Inflammatory macrophage treated with lipopolysaccharide for 1 hour (primary cell): ENCODE data around the gene SNX11.

ENCODE experiments used
- DNase-seq, 2 donors: peaks; one replicate each; pipeline ENCODE4 v3.0.0-alpha.2; 2020 to 2022

The SNX11 gene

GRCh38 chr17:48100591-48101011 is 7.0 kb upstream of the SNX11 start:
- DNase-seq = peak in 1 of 2 donors; percentile 5

DNA sequence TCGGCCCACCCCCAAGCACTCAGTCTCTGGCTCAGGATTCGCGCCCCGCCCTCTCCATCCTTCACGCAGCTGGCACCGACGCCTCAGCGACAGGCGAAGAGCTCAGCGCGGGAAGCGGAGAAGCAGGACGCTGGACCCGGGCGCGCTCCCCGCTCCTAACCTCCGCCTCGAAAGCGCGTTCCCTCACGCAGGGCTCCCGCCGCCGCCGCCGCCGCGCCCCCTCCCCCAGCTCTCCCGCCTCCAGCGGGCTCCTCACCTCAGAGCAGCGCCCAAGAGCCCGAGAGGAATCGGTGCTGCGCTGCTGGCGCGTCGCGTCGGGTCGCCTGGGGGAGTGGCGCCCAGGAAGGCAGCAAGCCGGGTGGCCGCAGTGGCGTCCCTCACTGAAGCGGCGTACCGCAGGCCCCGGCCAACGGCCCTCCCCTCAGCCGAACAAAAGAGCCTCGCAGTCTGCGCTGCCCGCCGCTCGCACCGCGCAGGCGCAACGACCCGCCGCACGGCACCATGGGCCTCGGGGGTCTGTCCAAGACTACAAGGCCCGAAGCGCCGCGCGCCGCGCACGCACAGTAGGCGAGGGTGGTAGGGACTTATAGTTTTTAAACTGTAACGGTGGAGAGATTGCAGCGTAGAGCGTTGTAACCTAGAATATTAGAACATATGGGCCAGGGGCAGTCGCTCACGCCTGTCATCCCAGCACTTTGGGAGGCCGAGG is 6.4 kb upstream of the SNX11 start, which contains the start of gene CBX1:
Gene CBX1 (minus strand): TSS at position 467 of the 709 bp plus-strand sequence. CDS start 24,474 bp downstream, outside the sequence.
- peak; percentile 83 to 90 for DNase-seq

DNA sequence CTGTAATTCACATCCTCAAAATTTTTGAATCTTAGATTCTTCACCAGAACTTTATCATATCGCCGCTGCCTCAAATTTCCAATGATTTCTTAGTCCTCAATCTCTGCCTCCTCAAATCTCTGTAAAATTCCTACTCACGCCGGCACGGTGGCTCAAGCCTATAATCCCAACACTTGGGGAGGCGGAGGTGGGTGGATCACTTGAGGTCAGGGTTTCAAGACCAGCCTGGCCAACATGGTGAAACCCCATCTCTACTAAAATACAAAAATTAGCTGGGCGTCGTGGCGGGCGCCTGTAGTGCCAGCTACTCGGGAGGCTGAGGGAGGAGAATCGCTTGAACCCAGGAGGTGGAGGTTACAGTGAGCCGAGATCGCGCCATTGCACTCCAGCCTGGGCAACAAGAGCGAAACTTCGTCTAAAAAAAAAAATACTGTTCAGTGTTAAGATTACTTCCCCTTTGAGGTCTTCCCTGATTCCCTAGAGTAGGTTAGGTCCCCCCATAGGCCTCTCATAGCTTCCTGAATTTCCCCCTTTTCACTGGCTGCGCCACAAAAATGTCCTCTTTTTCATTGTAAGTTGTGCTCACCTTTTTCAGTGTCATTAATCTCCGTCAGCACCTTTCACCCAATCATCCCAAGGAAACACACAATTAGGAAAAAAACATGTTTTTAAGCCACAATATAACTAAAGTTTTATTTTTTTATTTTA is 5.4 kb upstream of the SNX11 start:
- DNase-seq = peak; percentile 2 to 8

- DNase-seq = peak; percentile 21 to 66
Measured at GRCh38 chr17:48102798-48103715, 4.5 kb upstream of the SNX11 start.

GRCh38 chr17:48104440-48104839 is 3.1 kb upstream of the SNX11 start:
- DNase-seq = no peak

GRCh38 chr17:48106802-48107136 is 797 bp upstream of the SNX11 start:
- DNase-seq = no peak

- DNase-seq = peak; percentile 14 to 43
Measured at GRCh38 chr17:48110761-48111160, 3.2 kb downstream of the SNX11 start.

DNA sequence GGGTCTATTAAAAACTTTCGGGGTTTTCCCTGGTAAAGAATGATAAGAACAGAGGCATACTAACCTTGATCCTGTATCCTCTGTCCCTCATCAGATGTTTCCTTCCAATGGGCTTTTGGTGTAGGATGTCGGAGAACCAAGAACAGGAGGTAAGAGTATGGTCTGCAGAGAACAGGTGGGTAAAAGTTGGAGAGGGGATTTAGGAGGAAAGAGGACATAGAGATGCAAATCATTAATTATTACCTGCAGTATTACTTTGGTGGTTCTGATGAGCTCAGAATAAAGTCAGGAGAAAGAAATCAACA is 4.3 kb downstream of the SNX11 start:
- no peak for DNase-seq

DNA sequence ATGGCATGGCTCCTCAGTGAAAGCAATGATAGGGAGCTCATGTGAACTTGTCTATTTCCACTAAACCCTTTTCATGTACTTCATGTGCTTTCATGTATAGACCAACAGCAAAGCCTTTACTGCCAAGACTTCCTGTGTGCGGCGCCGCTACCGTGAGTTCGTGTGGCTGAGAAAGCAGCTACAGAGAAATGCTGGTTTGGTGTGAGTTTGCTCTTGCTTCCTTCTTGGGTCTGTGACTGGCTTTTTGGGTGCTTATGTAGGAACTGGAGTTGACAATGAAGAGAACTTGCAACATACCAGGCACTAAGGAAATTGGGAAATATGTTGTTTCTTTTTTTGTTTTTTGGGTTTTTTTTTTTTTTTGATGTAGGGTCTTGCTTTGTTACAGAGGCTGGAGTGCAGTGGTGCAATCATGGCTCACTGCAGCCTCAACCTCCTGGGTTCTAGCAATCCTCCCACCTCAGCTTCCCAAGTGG is 5.7 kb downstream of the SNX11 start:
- peak; percentile 78 to 84 for DNase-seq

DNA sequence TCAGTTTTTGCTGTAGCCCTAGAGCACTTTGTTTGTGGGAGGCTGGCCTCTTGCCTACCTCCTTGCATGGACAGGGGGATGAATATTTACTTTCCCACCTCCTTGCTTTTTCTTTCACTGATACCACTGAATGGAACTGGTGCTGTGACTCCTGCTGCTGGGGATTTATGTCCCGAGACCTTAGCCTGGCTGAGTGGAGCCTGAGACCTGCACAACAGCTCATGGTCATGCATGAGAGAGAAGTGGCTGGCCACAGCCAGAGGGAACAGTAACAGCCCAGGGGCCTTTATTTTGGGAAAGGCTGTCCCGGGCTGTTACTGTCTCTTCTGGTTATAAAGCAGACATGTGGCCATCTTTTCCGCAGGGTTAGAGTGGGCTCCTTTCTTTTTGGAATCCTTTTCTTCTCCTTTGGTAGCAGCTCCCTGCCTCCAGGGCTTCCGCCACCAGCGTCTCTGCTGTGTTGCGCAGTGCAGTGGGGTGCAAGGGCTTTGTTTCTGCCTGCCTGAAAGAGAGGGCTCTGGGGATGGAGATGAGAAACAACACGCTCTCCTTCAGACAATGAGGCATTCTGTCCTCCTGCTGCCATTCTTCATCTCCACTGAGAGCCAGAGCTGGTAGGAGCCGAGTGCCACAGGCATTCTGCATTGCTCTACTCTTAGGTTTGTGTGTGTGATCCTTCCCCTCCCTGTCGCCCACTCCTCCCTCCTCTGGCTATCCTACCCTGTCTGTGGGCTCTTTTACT is 14.5 kb downstream of the SNX11 start:
- DNase-seq = no peak

DNA sequence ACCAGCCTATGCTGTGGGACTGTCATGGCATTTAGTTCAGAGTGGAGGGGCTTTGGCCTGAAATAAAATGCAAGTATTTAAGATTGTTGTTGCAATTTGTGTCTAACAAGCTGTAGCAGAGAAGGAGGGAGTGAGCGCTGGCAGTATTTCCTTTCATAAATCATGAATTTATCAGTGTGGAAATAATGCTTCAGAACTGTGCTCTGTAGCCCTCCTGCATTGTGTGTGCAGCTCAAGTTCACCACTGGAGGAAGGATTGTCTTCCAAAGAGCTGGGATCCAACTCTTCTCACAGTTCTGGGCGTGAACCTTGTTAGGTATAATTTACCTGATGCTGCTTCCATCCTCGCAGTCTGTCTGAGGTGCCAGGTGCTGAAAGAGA is 15.1 kb downstream of the SNX11 start:
- no peak for DNase-seq

GRCh38 chr17:48123111-48123510 is 15.5 kb downstream of the SNX11 start:
- DNase-seq = no peak

DNA sequence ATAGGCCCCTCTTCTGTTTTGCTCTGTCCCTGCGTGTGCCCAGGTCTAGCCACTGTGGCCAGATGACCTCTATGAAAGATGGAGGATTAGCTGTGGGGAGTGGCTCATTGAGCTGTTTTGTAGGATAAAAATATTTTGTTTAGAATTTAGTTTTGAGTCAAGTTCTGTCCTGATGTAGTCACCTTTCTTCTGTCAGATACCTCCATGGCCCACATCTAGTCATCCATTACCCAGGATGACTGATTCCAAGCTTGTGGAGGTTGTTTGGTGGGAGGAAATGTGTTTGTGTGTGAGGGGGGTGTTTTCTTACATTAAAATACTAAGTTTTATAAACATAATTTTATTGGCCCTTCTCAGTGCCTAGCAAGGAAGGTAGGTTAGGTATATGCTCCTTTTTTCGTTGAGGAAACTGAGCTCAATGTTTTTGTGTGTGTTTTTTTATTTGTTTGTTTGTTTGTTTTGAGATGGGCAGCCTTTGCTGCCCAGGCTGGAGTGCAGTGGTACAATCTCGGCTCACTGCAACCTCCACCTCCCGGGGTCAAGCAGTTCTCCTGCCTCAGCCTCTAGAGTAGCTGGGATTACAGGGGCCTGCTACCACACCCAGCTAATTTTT is 16.3 kb downstream of the SNX11 start:
- DNase-seq = no peak

GRCh38 chr17:48125829-48126531 is 18.4 kb downstream of the SNX11 start:
- DNase-seq = no peak

- no peak for DNase-seq
Measured at GRCh38 chr17:48126532-48126850, 18.9 kb downstream of the SNX11 start.

GRCh38 chr17:48127371-48128051 is 19.9 kb downstream of the SNX11 start:
- no peak for DNase-seq

GRCh38 chr17:48128400-48128799 is 20.8 kb downstream of the SNX11 start:
- DNase-seq = no peak

- no peak for DNase-seq
Measured at GRCh38 chr17:48129981-48130380, 22.4 kb downstream of the SNX11 start.

DNA sequence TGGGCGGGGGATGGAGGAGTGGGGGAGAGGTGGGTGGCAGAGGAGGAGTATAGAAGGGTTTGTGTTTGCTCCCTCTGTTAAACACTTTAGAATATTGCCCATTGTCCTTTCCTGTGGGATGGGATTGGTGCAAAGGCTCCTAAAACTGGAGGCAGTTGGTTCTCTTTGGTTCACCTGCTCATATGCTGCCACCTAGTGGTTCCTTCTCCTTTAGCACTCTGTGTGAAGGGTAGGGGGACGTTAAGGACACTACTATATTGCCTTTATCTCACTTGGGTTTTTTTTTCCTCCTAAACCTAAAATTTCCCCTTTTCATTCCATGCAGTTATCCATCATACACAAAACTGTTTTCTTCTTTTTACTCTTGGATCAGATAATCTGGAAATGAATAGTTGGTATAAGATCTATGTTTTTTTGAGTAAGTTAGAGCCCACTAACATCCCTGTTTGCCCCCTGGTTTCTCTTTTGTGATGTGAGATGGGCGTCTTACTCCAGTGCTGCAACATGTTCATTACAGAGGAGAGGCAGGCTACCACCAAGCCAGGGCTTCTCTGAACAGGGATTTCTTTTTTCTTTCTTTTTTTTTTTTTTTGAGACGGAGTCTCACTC is 23.8 kb downstream of the SNX11 start:
- peak; percentile 44 to 85 for DNase-seq

DNA sequence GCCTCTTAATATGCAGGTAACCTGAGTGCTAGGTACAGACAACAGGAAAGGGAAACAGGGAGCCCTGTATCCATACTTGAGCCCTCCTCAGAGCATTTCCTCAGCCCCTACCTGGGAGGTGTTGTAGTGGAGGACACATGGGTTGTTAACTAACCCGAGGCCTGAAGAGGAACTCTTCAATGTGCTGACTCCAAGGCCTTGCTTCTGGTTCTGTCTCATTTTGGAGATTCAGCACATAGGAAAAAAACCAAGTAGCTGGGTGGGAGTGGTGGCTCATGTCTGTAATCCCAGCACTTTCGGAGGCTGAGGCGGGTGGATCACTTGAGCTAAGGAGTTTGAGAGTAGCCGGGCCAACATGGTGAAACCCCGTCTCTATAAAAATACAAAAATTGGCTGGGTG is 24.8 kb downstream of the SNX11 start:
- no peak for DNase-seq
